Fibroblast of lung (primary cell): ENCODE measurements around the gene RAP1GAP2. TPM values are rescaled to one million over a fixed set of nuclear protein-coding genes. Genes with fewer than 3 reads are reported as not detected.

Experiments
- DNase-seq, 2 donors: peaks; one replicate each; pipeline versions ENCODE4 v3.0.0 to v3.0.0-alpha.2; 2010; ENCODE audit warnings: low read depth in 2 of 2
- H2AFZ ChIP-seq: 2 replicates; pipeline ENCODE4 v1.5.1; 2012; ENCODE audit warnings: low read length, control low read depth, inconsistent platforms
- H3K27ac ChIP-seq: 2 replicates; pipeline ENCODE4 v1.5.1; 2011; ENCODE audit warnings: low read length, control low read depth; ENCODE audit not compliant: insufficient read depth
- H3K27me3 ChIP-seq: 2 replicates; pipeline ENCODE4 v1.5.1; 2011; ENCODE audit warnings: mild to moderate bottlenecking, low read length; ENCODE audit not compliant: control insufficient read depth, insufficient read depth
- H3K36me3 ChIP-seq: 2 replicates; pipeline ENCODE4 v1.5.1; 2011; ENCODE audit warnings: low read length; ENCODE audit not compliant: control insufficient read depth, insufficient read depth
- H3K4me1 ChIP-seq: 2 replicates; pipeline ENCODE4 v1.5.1; 2011; ENCODE audit warnings: low read length; ENCODE audit not compliant: control insufficient read depth, insufficient read depth; ENCODE audit errors: extremely low read depth
- H3K4me2 ChIP-seq: 2 replicates; pipeline ENCODE4 v1.5.1; 2011; ENCODE audit warnings: low read length, control low read depth; ENCODE audit not compliant: insufficient read depth; ENCODE audit errors: extremely low read depth
- H3K4me3 ChIP-seq, 4 experiments: fragments of 200-600 bp in 1 of 4; sonication (generic) in 1 of 4; replicated peaks in 1 of 4; 2 replicates each; pipeline ENCODE4 v1.5.1; 2011 to 2016; ENCODE audit warnings: low read length in 4 of 4, low read depth in 3 of 4, mild to moderate bottlenecking in 3 of 4, control low read depth in 2 of 4, inconsistent platforms in 1 of 4, mixed read lengths in 1 of 4; ENCODE audit not compliant: insufficient read depth in 1 of 4; ENCODE audit errors: control extremely low read depth in 1 of 4
- H3K79me2 ChIP-seq: 2 replicates; pipeline ENCODE4 v1.5.1; 2012; ENCODE audit warnings: mild to moderate bottlenecking, low read length, inconsistent platforms; ENCODE audit not compliant: control insufficient read depth, insufficient read depth
- H3K9ac ChIP-seq: 2 replicates; pipeline ENCODE4 v1.5.1; 2011; ENCODE audit warnings: mild to moderate bottlenecking, low read length, control low read depth; ENCODE audit not compliant: insufficient read depth
- H3K9me3 ChIP-seq: 2 replicates; pipeline ENCODE4 v1.5.1; 2012; ENCODE audit warnings: low read depth, low read length; ENCODE audit not compliant: control insufficient read depth, insufficient read depth
- H4K20me1 ChIP-seq: 2 replicates; pipeline ENCODE4 v1.5.1; 2011; ENCODE audit warnings: low read length; ENCODE audit not compliant: control insufficient read depth, insufficient read depth; ENCODE audit errors: extremely low read depth
- EZH2 ChIP-seq: IDR thresholded peaks from 2 replicates; pipeline ENCODE4 v1.5.1; 2012; ENCODE audit warnings: low read length, control low read depth, mild to moderate bottlenecking; ENCODE audit errors: missing control alignments
- polyA plus RNA-seq, 2 donors: library from polyadenylated mRNA; depleted of rRNA in 1 of 2; stranded (reverse) in 1 of 2; unstranded in 1 of 2; fragments of >200 nt; gene quantifications; 2 replicates each; pipeline ENCODE4 v1.2.1, GENCODE V29; 2011 to 2012; ENCODE audit warnings: missing spikeins in 1 of 2
- total RNA-seq: library from RNA; depleted of rRNA; stranded (reverse); fragments of >200 nt; gene quantifications from 2 replicates; pipeline ENCODE4 v1.2.1, GENCODE V29; 2014
- TF ChIP-seq, protein P1 (sequence below), 2 donors: IDR thresholded peaks in 1 of 2; conservative IDR thresholded peaks in 1 of 2; 1 replicate in 1 of 2; 2 replicates in 1 of 2; pipeline ENCODE4 v1.5.1; 2011 to 2012; ENCODE audit warnings: low read length in 2 of 2, control low read depth in 1 of 2, inconsistent platforms in 1 of 2, low read depth in 1 of 2, mild to moderate bottlenecking in 1 of 2

Gene RAP1GAP2
- total and polyA plus RNA-seq, 2 donors (not counting 1 experiment from before 2014, with no cell fraction given) = 0.33 to 0.99 TPM

DNA sequence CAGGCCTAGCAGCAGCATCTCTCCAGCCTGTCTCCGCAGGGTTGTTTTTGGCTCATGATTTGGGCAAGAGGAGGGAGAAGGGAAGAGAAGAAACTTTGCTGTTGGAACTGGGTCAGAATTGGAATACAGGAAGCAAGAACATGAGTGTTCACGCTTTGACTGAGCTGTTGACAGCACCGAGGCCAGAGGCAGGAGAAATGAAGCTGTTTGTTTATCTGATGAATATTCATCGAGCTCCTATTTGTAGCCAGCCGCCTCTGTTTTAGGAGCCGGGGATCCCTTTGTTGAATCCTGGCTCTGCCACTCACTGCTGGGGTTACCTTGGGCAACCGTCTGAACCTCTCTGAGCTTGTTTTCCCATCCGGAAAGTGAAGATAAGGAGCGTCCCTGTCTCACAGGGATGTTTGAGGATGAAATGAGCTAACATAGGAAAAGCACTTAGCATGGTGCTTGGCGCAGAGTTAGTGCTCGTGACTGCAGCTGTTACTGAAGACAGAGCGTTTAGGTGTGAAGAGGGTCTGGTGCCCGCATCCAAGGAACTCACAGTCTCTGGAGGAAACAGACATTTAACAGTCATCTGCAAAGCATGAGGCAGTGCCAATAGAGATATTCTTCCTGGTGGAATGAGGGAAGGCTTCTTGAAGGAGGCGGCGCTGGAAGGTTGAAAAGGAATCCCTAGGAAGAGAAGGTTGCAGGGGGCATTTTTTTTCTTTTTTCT is 29.2 kb downstream of the RAP1GAP2 start:
- H2AFZ ChIP-seq = no peak overlapping the region
- H3K79me2 ChIP-seq = no peaks in the 10 kb centered on the region
- H4K20me1 ChIP-seq = no peaks in the 10 kb centered on the region
- no peaks in the 10 kb centered on the region for H3K27me3 ChIP-seq
- TF ChIP-seq EZH2 = no peak
- TF ChIP-seq, protein P1, sequence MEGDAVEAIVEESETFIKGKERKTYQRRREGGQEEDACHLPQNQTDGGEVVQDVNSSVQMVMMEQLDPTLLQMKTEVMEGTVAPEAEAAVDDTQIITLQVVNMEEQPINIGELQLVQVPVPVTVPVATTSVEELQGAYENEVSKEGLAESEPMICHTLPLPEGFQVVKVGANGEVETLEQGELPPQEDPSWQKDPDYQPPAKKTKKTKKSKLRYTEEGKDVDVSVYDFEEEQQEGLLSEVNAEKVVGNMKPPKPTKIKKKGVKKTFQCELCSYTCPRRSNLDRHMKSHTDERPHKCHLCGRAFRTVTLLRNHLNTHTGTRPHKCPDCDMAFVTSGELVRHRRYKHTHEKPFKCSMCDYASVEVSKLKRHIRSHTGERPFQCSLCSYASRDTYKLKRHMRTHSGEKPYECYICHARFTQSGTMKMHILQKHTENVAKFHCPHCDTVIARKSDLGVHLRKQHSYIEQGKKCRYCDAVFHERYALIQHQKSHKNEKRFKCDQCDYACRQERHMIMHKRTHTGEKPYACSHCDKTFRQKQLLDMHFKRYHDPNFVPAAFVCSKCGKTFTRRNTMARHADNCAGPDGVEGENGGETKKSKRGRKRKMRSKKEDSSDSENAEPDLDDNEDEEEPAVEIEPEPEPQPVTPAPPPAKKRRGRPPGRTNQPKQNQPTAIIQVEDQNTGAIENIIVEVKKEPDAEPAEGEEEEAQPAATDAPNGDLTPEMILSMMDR (conservative IDR thresholded peaks at IDR 0.05 in 1 of 2, IDR thresholded peaks at IDR 0.05 in 1 of 2; ENCODE audit: low read depth in 1 of 2, low read length in 2 of 2) = no peak
- no peaks in the 10 kb centered on the region for H3K9me3 ChIP-seq
- no peaks in the 10 kb centered on the region for H3K4me1 ChIP-seq
- no peak for DNase-seq
- H3K9ac ChIP-seq = no peak overlapping the region
- H3K4me3 ChIP-seq = no peak overlapping the region
- no peak overlapping the region for H3K27ac ChIP-seq
- H3K36me3 ChIP-seq = no peaks in the 10 kb centered on the region
- H3K4me2 ChIP-seq = no peak overlapping the region

DNA sequence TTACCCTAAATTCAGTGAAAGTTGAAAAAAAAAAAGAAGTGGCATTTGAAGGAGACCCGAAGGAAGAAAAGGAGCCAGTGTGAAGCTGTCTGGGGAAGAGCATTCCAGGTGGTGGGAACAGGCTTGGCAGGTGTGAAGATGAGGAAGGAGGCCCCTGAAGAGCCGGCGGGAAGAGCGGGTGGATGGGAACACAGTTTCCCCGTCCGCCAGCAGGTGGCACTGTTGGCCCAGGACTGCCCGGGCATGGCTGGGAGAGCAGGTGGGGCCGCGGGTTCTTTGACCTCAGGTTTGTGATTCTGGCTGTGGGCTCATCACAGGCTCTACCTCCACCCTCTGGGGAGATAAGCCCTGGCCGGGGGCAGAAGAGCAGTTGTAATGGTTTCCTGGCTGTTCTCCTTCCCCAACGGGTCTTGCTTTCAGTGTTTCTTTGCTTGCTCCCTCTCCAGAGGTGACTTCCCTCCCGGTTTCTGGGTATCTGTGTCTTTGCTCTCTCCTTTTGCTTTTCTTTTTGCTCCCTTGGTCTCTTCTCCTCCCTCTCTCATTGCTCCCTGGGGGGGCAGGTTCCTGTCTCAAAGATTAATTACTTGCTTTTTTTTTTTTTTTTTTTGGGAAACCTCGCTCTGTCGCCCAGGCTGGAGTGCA is 32.3 kb downstream of the RAP1GAP2 start:
- H3K4me2 ChIP-seq = no peak overlapping the region
- no peaks in the 10 kb centered on the region for H3K79me2 ChIP-seq
- no peak overlapping the region for H2AFZ ChIP-seq
- H3K27ac ChIP-seq = no peak overlapping the region
- no peaks in the 10 kb centered on the region for H3K9me3 ChIP-seq
- peak; percentile 17 to 36 for DNase-seq
- TF ChIP-seq, protein P1 (conservative IDR thresholded peaks at IDR 0.05 in 1 of 2, IDR thresholded peaks at IDR 0.05 in 1 of 2; ENCODE audit: low read depth in 1 of 2, low read length in 2 of 2) = peak; percentile 83 to 90
- TF ChIP-seq EZH2 = no peak
- no peaks in the 10 kb centered on the region for H4K20me1 ChIP-seq
- H3K27me3 ChIP-seq = no peaks in the 10 kb centered on the region
- H3K36me3 ChIP-seq = no peaks in the 10 kb centered on the region
- H3K4me1 ChIP-seq = no peaks in the 10 kb centered on the region
- H3K4me3 ChIP-seq = no peak overlapping the region
- H3K9ac ChIP-seq = no peak overlapping the region

DNA sequence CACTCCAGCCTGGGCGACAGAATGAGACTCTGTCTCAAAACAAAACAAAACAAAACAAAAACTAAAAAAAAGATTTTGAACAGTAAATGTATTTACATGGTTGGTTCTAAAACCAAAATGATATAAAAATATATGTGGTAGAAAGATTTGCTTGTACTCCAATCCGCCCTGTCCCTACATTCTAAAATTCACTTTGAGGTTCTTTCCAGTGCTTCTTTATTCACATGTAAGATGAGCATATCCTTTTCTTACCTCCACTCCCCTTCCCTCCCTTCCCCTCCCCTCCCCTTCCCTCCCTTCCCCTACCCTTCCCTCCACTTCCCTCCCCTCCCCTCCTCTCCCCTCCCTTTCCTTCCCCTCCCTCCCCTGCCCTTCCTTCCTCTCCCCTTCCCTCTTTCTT is 34.4 kb downstream of the RAP1GAP2 start:
- Histone ChIP-seq H4K20me1 (no peaks in the 10 kb centered on the region), H3K79me2 (no peaks in the 10 kb centered on the region), H3K9ac (no peak overlapping the region), H2AFZ (no peak overlapping the region), H3K36me3 (no peaks in the 10 kb centered on the region), H3K4me1 (no peaks in the 10 kb centered on the region), H3K4me3 (no peak overlapping the region), H3K4me2 (no peak overlapping the region), H3K9me3 (no peaks in the 10 kb centered on the region), H3K27ac (no peak overlapping the region), H3K27me3 (no peaks in the 10 kb centered on the region)
- TF ChIP-seq, protein P1 (conservative IDR thresholded peaks at IDR 0.05 in 1 of 2, IDR thresholded peaks at IDR 0.05 in 1 of 2; ENCODE audit: low read depth in 1 of 2, low read length in 2 of 2) = no peak
- no peak for TF ChIP-seq EZH2
- DNase-seq = no peak
